WTC11 (cell line): Measurements from ENCODE around the gene ARL15. TPM values are rescaled to one million over a fixed set of nuclear protein-coding genes. Genes with fewer than 3 reads are reported as not detected.

Experiments
- ATAC-seq: fragments of 200-7000 bp; cut with Tn5 transposase; 2 replicates; pipeline ENCODE4 v1.10.0; 2021; ENCODE audit warnings: mild to moderate bottlenecking, moderate library complexity
- CTCF ChIA-PET: fragments of 300-600 bp; sonication (Branson Sonifier 250); formaldehyde crosslinking; loops from one replicate; lab custom pipeline; 2021; ENCODE audit warnings: antibody characterized with exemption; lab: Charles Lee
- POLR2A ChIA-PET: fragments of 350-600 bp; sonication (Branson Sonifier 250); formaldehyde crosslinking; loops from one replicate; lab custom pipeline; 2021; ENCODE audit warnings: antibody characterized with exemption; lab: Charles Lee
- DNase-seq: peaks from one replicate; pipeline ENCODE4 v3.0.0; 2021; ENCODE audit warnings: low spot score
- H3K27ac Mint-ChIP-seq: 2 replicates; pipeline ENCODE4 v1.8.0; 2021; ENCODE audit warnings: mixed read lengths
- H3K27me3 Mint-ChIP-seq: 2 replicates; pipeline ENCODE4 v1.8.0; 2021; ENCODE audit warnings: low read depth, mild to moderate bottlenecking, moderate library complexity, mixed read lengths
- H3K36me3 Mint-ChIP-seq: 2 replicates; pipeline ENCODE4 v1.8.0; 2021; ENCODE audit warnings: mixed read lengths
- H3K4me1 Mint-ChIP-seq: 2 replicates; pipeline ENCODE4 v1.8.0; 2022; ENCODE audit warnings: mixed read lengths
- H3K4me3 Mint-ChIP-seq: 2 replicates; pipeline ENCODE4 v1.8.0; 2021; ENCODE audit warnings: mild to moderate bottlenecking, moderate library complexity, mixed read lengths
- H3K9me3 Mint-ChIP-seq: 2 replicates; pipeline ENCODE4 v1.8.0; 2021; ENCODE audit warnings: mixed read lengths
- ATF1 ChIP-seq: sonication (generic); formaldehyde crosslinking; IDR thresholded peaks from 2 replicates; pipeline ENCODE4 v1.8.1; 2023; ENCODE audit warnings: mild to moderate bottlenecking, moderate library complexity, missing genetic modification reagents
- CREM ChIP-seq: sonication (generic); formaldehyde crosslinking; IDR thresholded peaks from 2 replicates; pipeline ENCODE4 v1.8.1; 2022; ENCODE audit warnings: mild to moderate bottlenecking, missing genetic modification reagents, moderate library complexity
- CTCF ChIP-seq: fragments of 200-600 bp; IDR thresholded peaks from 2 replicates; pipeline ENCODE4 v1.8.0; 2022; ENCODE audit warnings: antibody characterized with exemption
- E2F1 ChIP-seq: sonication (generic); formaldehyde crosslinking; IDR thresholded peaks from 2 replicates; pipeline ENCODE4 v1.8.0; 2022; ENCODE audit warnings: mild to moderate bottlenecking, missing genetic modification reagents
- E2F5 ChIP-seq: sonication (generic); formaldehyde crosslinking; IDR thresholded peaks from 2 replicates; pipeline ENCODE4 v1.8.1; 2022; ENCODE audit warnings: mild to moderate bottlenecking, moderate library complexity, missing genetic modification reagents
- EMX1 ChIP-seq: fragments of 250-450 bp; sonication (Bioruptor Pico); IDR thresholded peaks from 2 replicates; pipeline ENCODE4 v1.8.0; 2021; ENCODE audit warnings: mild to moderate bottlenecking
- GTF2I ChIP-seq: fragments of 250-450 bp; sonication (Bioruptor Pico); conservative IDR thresholded peaks from 2 replicates; pipeline ENCODE4 v1.4.0; 2021; ENCODE audit warnings: mild to moderate bottlenecking
- JAZF1 ChIP-seq: fragments of 250-450 bp; sonication (Bioruptor Pico); IDR thresholded peaks from 2 replicates; pipeline ENCODE4 v1.9.0; 2021; ENCODE audit warnings: moderate library complexity, mild to moderate bottlenecking, inconsistent platforms
- JUN ChIP-seq: sonication (generic); formaldehyde crosslinking; IDR thresholded peaks from 2 replicates; pipeline ENCODE4 v1.8.0; 2023; ENCODE audit warnings: mild to moderate bottlenecking, missing genetic modification reagents
- NFE2L1 ChIP-seq: sonication (generic); formaldehyde crosslinking; IDR thresholded peaks from 2 replicates; pipeline ENCODE4 v1.8.1; 2023; ENCODE audit warnings: missing genetic modification reagents
- NR1H2 ChIP-seq: sonication (generic); formaldehyde crosslinking; IDR thresholded peaks from 2 replicates; pipeline ENCODE4 v1.9.0; 2021; ENCODE audit warnings: mild to moderate bottlenecking, moderate library complexity, missing genetic modification reagents
- PRRX2 ChIP-seq: fragments of 250-450 bp; sonication (Bioruptor Pico); IDR thresholded peaks from 2 replicates; pipeline ENCODE4 v1.8.0; 2021; ENCODE audit warnings: mild to moderate bottlenecking
- STAT6 ChIP-seq: sonication (generic); formaldehyde crosslinking; conservative IDR thresholded peaks from 2 replicates; pipeline ENCODE4 v1.8.1; 2023; ENCODE audit warnings: mild to moderate bottlenecking, low read depth, missing genetic modification reagents, moderate library complexity
- TP53 ChIP-seq: sonication (generic); formaldehyde crosslinking; IDR thresholded peaks from 2 replicates; pipeline ENCODE4 v1.8.1; 2023; ENCODE audit warnings: mild to moderate bottlenecking, missing genetic modification reagents
- ZNF416 ChIP-seq: fragments of 250-450 bp; sonication (Bioruptor Pico); IDR thresholded peaks from 2 replicates; pipeline ENCODE4 v1.9.0; 2021; ENCODE audit warnings: mild to moderate bottlenecking, inconsistent platforms
- total RNA-seq: library from RNA; stranded (reverse); gene quantifications from 3 replicates; pipeline ENCODE4 v1.2.3, GENCODE V29; 2021
- TF ChIP-seq, protein P1 (sequence below): sonication (generic); formaldehyde crosslinking; IDR thresholded peaks from 2 replicates; pipeline ENCODE4 v1.8.1; 2022; ENCODE audit warnings: mild to moderate bottlenecking, missing genetic modification reagents, moderate library complexity, borderline replicate concordance
- TF ChIP-seq, protein P2 (sequence below): sonication (generic); formaldehyde crosslinking; IDR thresholded peaks from 2 replicates; pipeline ENCODE4 v1.8.1; 2022; ENCODE audit warnings: low read depth, missing genetic modification reagents, borderline replicate concordance

The ARL15 gene
- total RNA-seq, 1 experiment from 2014 or later = 20.1 TPM

DNA sequence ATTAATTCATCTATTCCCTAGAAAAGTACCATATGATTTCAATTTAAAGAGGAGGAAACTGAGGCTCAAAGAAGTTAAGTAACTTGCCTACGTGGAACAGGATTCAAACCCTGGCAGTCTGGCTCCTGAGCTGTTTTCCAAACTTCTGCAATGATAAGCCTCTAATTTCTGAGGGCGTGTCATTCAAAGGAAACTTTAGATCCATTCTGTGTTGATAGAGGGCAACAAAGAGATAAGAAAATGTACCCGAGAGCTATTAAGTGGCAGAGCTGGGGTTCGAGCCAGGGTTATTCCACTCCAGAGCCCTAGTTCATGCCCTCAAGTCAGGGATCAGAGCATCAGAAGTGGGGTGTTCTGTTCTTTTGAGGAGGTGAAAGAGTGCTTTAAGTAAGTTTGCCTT is 131.4 kb downstream of the ARL15 start (continued):
- TF ChIP-seq, protein P1, sequence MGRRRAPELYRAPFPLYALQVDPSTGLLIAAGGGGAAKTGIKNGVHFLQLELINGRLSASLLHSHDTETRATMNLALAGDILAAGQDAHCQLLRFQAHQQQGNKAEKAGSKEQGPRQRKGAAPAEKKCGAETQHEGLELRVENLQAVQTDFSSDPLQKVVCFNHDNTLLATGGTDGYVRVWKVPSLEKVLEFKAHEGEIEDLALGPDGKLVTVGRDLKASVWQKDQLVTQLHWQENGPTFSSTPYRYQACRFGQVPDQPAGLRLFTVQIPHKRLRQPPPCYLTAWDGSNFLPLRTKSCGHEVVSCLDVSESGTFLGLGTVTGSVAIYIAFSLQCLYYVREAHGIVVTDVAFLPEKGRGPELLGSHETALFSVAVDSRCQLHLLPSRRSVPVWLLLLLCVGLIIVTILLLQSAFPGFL (CRISPR knock-in tag) = no peak

GRCh38 chr5:54178207-54178606 is 132.2 kb downstream of the ARL15 start:
- POLR2A ChIA-PET = no interaction called here
- Mint-ChIP-seq H3K27ac (no peak overlapping the region; the same call in 1 of the 2 replicates), H3K27me3 (no peaks in the 10 kb centered on the region), H3K36me3 (no peaks in the 10 kb centered on the region; the same call in 1 of the 2 replicates)
- ATAC-seq (no peak), DNase-seq (no peak)
- CTCF ChIA-PET = no interaction called here
- TF ChIP-seq JAZF1 (CRISPR knock-in tag) = no peak
- TF ChIP-seq TP53 = no peak
- TF ChIP-seq JUN (CRISPR knock-in tag) = no peak
- no peak for TF ChIP-seq STAT6 (CRISPR knock-in tag)
- no peak for TF ChIP-seq GTF2I (CRISPR knock-in tag)
- TF ChIP-seq E2F5 (CRISPR knock-in tag) = no peak
- TF ChIP-seq EMX1 (CRISPR knock-in tag) = no peak
- TF ChIP-seq ATF1 = no peak
- no peak for TF ChIP-seq NR1H2 (CRISPR knock-in tag)
- TF ChIP-seq, all 79 proteins: peak for 0
- no peak overlapping the region for H3K4me3 Mint-ChIP-seq
- peaks cover 4% of the 10 kb centered on the region; the same call in 1 of the 2 replicates for H3K9me3 Mint-ChIP-seq
- peaks cover 24% of the 10 kb centered on the region for H3K4me1 Mint-ChIP-seq

DNA sequence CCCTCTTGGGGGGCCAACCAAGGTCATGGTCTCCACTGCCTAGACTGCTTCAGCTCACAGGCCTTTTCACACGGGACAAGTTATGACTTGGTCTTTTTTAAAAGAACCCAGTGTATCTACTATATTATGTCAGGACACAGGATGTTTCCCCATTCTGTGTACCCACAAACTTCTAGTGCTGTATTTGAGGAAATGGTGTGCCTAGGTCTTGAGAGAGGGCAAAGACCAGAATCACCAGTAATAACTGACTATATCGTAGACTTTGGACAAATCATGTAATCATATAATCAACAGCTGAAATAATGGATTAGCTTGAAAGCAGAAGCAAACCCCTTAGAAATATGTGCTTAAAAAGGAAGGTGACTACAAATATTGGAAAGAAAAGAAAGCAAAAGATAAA is 133.3 kb downstream of the ARL15 start:
- Mint-ChIP-seq H3K36me3 (no peaks in the 10 kb centered on the region; the same call in 1 of the 2 replicates), H3K27ac (no peak overlapping the region), H3K27me3 (no peaks in the 10 kb centered on the region), H3K9me3 (peaks cover 4% of the 10 kb centered on the region; the same call in 1 of the 2 replicates), H3K4me3 (no peak overlapping the region), H3K4me1 (peaks cover 24% of the 10 kb centered on the region)
- ATAC-seq (no peak), DNase-seq (no peak)
- ChIA-PET POLR2A (no interaction called here), CTCF (no interaction called here)
- TF ChIP-seq ZNF416 = no peak
- TF ChIP-seq, protein P2, sequence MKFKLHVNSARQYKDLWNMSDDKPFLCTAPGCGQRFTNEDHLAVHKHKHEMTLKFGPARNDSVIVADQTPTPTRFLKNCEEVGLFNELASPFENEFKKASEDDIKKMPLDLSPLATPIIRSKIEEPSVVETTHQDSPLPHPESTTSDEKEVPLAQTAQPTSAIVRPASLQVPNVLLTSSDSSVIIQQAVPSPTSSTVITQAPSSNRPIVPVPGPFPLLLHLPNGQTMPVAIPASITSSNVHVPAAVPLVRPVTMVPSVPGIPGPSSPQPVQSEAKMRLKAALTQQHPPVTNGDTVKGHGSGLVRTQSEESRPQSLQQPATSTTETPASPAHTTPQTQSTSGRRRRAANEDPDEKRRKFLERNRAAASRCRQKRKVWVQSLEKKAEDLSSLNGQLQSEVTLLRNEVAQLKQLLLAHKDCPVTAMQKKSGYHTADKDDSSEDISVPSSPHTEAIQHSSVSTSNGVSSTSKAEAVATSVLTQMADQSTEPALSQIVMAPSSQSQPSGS (CRISPR knock-in tag) = no peak

DNA sequence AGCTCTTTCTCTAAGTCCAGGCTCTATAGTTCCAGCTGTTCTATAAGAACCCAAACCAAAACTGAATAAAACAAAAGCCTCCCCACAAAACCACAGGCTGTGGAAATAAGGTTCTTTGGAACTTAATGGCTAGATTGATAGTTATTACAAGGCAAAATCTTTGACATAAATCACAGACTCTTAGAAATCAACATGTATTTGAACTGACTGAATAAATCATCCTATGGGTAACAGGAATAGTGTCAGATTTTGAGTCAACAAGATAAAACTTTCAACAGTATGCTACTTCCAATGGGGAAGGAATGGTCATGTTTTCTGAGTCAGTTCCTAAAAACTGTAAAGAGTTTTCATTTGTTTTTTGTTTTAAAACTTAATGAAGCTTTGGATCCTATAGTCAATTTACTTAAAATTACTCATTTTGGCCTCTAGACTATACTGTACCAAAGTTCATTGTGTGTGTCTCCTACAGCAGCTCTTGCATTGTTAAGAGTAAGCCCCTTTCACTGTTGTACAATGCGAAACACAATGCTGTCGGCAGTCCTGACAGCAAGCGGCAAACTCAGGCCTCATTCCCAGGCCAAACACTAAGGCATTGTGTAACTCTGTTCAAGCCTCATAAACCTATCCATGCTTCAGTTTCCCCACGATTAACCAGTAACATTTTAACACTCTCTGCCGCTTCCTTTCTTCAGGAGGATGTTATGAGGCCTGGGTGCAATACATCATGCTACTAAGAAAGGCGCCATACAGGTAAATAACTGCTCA is 134.1 kb downstream of the ARL15 start:
- H3K36me3 Mint-ChIP-seq = no peaks in the 10 kb centered on the region
- H3K4me3 Mint-ChIP-seq = no peak overlapping the region
- no peak for DNase-seq
- CTCF ChIA-PET = no interaction called here
- POLR2A ChIA-PET = no interaction called here
- H3K9me3 Mint-ChIP-seq = peaks cover 4% of the 10 kb centered on the region; the same call in 1 of the 2 replicates
- H3K4me1 Mint-ChIP-seq = peaks cover 21% of the 10 kb centered on the region
- no peak for ATAC-seq
- no peak overlapping the region for H3K27ac Mint-ChIP-seq
- no peaks in the 10 kb centered on the region for H3K27me3 Mint-ChIP-seq
- TF ChIP-seq NFE2L1 (CRISPR knock-in tag) (no peak), E2F1 (CRISPR knock-in tag) (no peak), PRRX2 (no peak), CREM (no peak), CTCF (no peak), E2F5 (CRISPR knock-in tag) (no peak)
